MCF 10A (cell line): ENCODE results near the gene RNF220. TPM values are rescaled to one million over a fixed set of nuclear protein-coding genes. Genes with fewer than 3 reads are reported as not detected.

ENCODE experiments used
- BruUV-seq: library from RNA; stranded (reverse); fragments of 400-500 nt; replicated peaks from 2 replicates; lab custom pipeline; 2021; lab: Mats Ljungman, UMichigan
- CTCF ChIA-PET: fragments of 300-600 bp; sonication (Branson Sonifier 250); formaldehyde crosslinking; extraction: SDS; loops from one replicate; lab custom pipeline; 2021; ENCODE audit warnings: antibody characterized with exemption, inconsistent platforms; lab: Yijun Ruan, JAX
- POLR2A ChIA-PET: fragments of 300-600, 350-650 bp; sonication (Branson Sonifier 250); formaldehyde crosslinking; extraction: SDS; loops from one replicate; lab custom pipeline; 2020; ENCODE audit warnings: antibody characterized with exemption, inconsistent platforms; lab: Yijun Ruan, JAX
- DNase-seq: peaks from one replicate; pipeline ENCODE4 v3.0.0-alpha.2; 2018; ENCODE audit not compliant: unreplicated experiment
- H3K27ac Mint-ChIP-seq: one replicate; pipeline ENCODE4 v1.8.0; 2022; ENCODE audit warnings: mild to moderate bottlenecking, low read depth, mixed read lengths; ENCODE audit not compliant: unreplicated experiment
- H3K27me3 Mint-ChIP-seq: one replicate; pipeline ENCODE4 v1.8.0; 2022; ENCODE audit warnings: mixed read lengths; ENCODE audit not compliant: insufficient read depth, unreplicated experiment
- H3K36me3 Mint-ChIP-seq: one replicate; pipeline ENCODE4 v1.8.0; 2022; ENCODE audit warnings: mild to moderate bottlenecking, moderate library complexity, mixed read lengths; ENCODE audit not compliant: insufficient read depth, unreplicated experiment
- H3K4me1 Mint-ChIP-seq: one replicate; pipeline ENCODE4 v1.8.0; 2022; ENCODE audit warnings: mixed read lengths; ENCODE audit not compliant: insufficient read depth, unreplicated experiment
- H3K4me3 Mint-ChIP-seq: one replicate; pipeline ENCODE4 v1.8.0; 2022; ENCODE audit warnings: mild to moderate bottlenecking, moderate library complexity, mixed read lengths; ENCODE audit not compliant: unreplicated experiment
- H3K9me3 Mint-ChIP-seq: one replicate; pipeline ENCODE4 v1.8.0; 2022; ENCODE audit warnings: mixed read lengths; ENCODE audit not compliant: unreplicated experiment
- CTCF ChIP-seq: fragments of 200-600 bp; IDR thresholded peaks from one replicate; pipeline ENCODE4 v1.8.0; 2022; ENCODE audit warnings: antibody characterized with exemption, mild to moderate bottlenecking; ENCODE audit not compliant: unreplicated experiment
- intact Hi-C: fragments of 100-400 bp; cut with micrococcal nuclease; formaldehyde crosslinking; loops from 2 replicates; pipeline ENCODE4 v1.14.1; 2022
- total RNA-seq: library from RNA; stranded (reverse); gene quantifications from 2 replicates; pipeline ENCODE4 v1.2.3, GENCODE V29; 2022

The RNF220 gene
- total RNA-seq, 1 experiment from 2014 or later, result 67.1 TPM

GRCh38 chr1:44418022-44418673 lies 13.1 kb downstream of the RNF220 start:
- no TSS peak for BruUV-seq
- no peaks in the 10 kb centered on the region for H3K27me3 Mint-ChIP-seq
- TF ChIP-seq CTCF, result no peak
- no peak overlapping the region for H3K27ac Mint-ChIP-seq
- peaks cover 10% of the 10 kb centered on the region for H3K4me1 Mint-ChIP-seq
- DNase-seq, result no peak
- no peak overlapping the region for H3K4me3 Mint-ChIP-seq
- H3K36me3 Mint-ChIP-seq, result no peaks in the 10 kb centered on the region
- ChIA-PET POLR2A (no interaction called here), CTCF (no interaction called here)
- intact Hi-C loops, result no loop called here
- H3K9me3 Mint-ChIP-seq, result no peaks in the 10 kb centered on the region

- TF ChIP-seq CTCF, result no peak
- H3K4me3 Mint-ChIP-seq, result no peak overlapping the region
- BruUV-seq, result no TSS peak
Observed at GRCh38 chr1:44419901-44420300, 14.8 kb downstream of the RNF220 start.

GRCh38 chr1:44420535-44420934 lies 15.5 kb downstream of the RNF220 start:
- Mint-ChIP-seq H3K27ac (peak overlapping the region; percentile 32), H3K4me1 (peaks cover 30% of the 10 kb centered on the region), H3K36me3 (no peaks in the 10 kb centered on the region), H3K4me3 (no peak overlapping the region), H3K27me3 (no peaks in the 10 kb centered on the region), H3K9me3 (no peaks in the 10 kb centered on the region)
- DNase-seq, result no peak
- CTCF ChIA-PET, result interaction anchor here (0.6 to 1.5 kb wide), 4 partner anchors 18 to 174 kb away, joined by 3 to 5 read pairs (median 4); no protein-coding TSS in a partner anchor
- intact Hi-C loops, result no loop called here
- POLR2A ChIA-PET, result no interaction called here
- no peak for TF ChIP-seq CTCF
- no TSS peak for BruUV-seq

More at GRCh38 chr1:44419901-44420300, 14.8 kb downstream of the RNF220 start:
- intact Hi-C loops, result no loop called here
- CTCF ChIA-PET, result interaction anchor here (0.6 to 1.3 kb wide), 3 partner anchors 17 to 139 kb away, joined by 3 to 4 read pairs (median 3); no protein-coding TSS in a partner anchor
- POLR2A ChIA-PET, result no interaction called here
- H3K27me3 Mint-ChIP-seq, result no peaks in the 10 kb centered on the region
- H3K27ac Mint-ChIP-seq, result no peak overlapping the region
- H3K9me3 Mint-ChIP-seq, result no peaks in the 10 kb centered on the region
- DNase-seq, result no peak
- peaks cover 24% of the 10 kb centered on the region for H3K4me1 Mint-ChIP-seq
- H3K36me3 Mint-ChIP-seq, result no peaks in the 10 kb centered on the region

GRCh38 chr1:44421446-44421884 lies 16.4 kb downstream of the RNF220 start:
- no peaks in the 10 kb centered on the region for H3K27me3 Mint-ChIP-seq
- no peak for TF ChIP-seq CTCF
- peak overlapping the region; percentile 32 for H3K27ac Mint-ChIP-seq

More at GRCh38 chr1:44421446-44421884, 16.4 kb downstream of the RNF220 start:
- Mint-ChIP-seq H3K4me1 (peaks cover 30% of the 10 kb centered on the region), H3K4me3 (no peak overlapping the region), H3K36me3 (no peaks in the 10 kb centered on the region), H3K9me3 (no peaks in the 10 kb centered on the region)
- no peak for DNase-seq
- no TSS peak for BruUV-seq
- ChIA-PET CTCF (interaction anchor here (0.5 to 1.5 kb wide), 2 partner anchors 43 to 173 kb away, joined by 3 to 5 read pairs; no protein-coding TSS in a partner anchor), POLR2A (interaction anchor here (0.7 to 4.1 kb wide), 4 partner anchors 64 to 132 kb away, joined by 3 to 26 read pairs (median 14); no protein-coding TSS in a partner anchor)
- intact Hi-C loops, result no loop called here
